HT1080 (cell line): ENCODE measurements around the gene UBA6. TPM values are rescaled to one million over a fixed set of nuclear protein-coding genes. Genes with fewer than 3 reads are reported as not detected.
A peak's percentile ranks its signal among the peaks of the same experiment; 100 is the strongest.
"Not testable (repeated sequence)": the region's sequence is repeated elsewhere in the genome, so short reads cannot be mapped to it uniquely, and the experiment has no call there.

Experiments used
- DNase-seq: peaks from one replicate; pipeline ENCODE4 v3.0.0-alpha.2; 2015; ENCODE audit warnings: low read depth
- total RNA-seq: library from RNA; depleted of rRNA; stranded (reverse); fragments of >200 nt; shearing (Covaris generic); gene quantifications from 2 replicates; pipeline ENCODE4 v1.2.3, GENCODE V29; 2014

Gene UBA6
- total RNA-seq, 1 experiment from 2014 or later = 60.6 TPM

DNA sequence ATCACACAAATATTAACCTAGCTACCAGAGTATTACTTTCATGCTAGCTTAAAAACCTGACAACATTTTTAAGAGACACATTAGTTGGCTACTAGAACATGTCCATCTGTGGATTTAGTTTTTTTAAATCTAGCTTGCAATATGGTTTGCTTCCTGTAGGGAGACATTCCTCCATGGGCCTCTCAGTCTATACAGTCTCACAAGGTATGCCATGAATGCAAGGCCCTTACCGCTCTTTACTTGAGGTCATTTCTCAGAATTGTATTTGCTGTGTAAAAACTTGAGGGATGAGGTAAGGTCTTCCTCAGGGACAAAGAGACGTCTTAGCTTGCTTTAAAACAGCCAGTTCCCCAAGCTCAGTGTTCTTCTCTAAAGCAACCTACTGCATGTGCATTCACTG is 26.9 kb downstream of the UBA6 start:
- DNase-seq = no peak

DNA sequence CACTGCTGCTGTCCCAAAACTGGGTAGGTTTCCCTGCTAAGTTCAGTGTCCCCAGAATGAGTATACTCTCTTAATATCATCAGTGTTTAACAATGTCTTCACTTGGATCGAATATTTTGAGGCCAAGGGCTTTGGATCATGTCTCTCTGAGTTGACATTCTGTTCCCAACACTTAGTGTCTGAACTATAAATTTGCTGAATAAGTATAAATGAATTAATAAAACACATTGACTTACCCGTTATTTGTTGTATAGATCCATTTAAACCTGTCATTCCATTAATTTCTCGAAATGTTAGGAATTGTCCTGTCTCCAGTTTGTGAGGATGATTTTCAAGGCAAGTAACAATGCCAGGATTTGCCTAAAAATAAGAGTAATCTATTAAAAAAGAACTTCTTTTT is 32.6 kb downstream of the UBA6 start:
- DNase-seq = no peak

DNA sequence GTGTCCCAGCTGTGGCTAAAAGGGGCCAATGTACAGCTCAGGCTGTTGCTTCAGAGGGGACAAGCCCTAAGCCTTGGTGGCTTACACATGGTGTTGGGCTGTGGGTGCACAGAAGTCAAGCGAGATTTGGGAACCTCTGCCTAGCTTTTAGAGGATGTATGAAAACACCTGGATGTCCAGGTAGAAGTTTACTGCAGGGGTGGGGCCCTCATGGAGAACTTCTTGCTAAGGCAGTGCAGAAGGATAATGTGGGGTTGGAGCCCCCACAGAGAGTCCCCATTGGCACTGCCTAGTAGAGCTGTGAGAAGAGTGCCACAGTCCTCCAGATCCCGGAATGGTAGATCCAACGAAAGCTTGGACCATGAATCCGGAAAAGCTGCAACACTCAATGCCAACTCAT is 40.5 kb downstream of the UBA6 start:
- no peak for DNase-seq

DNA sequence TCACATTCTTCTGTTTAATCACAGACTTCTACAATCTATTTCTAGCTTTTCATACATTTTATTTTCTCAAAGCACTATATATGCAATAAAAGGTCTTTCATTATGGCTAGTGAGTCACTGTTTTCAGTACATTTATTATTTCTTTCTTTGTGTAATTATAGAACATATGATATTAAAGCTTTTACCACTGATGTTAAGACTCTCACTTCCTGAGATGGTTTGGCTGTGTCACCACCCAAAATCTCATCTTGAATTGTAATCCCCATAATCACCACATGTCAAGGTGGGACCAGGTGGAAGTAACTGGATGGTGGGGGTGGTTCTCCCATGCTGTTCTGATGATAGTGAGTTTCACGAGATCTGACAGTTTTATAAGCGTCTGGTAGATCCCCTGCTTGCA is 41.9 kb downstream of the UBA6 start:
- DNase-seq = no peak

DNA sequence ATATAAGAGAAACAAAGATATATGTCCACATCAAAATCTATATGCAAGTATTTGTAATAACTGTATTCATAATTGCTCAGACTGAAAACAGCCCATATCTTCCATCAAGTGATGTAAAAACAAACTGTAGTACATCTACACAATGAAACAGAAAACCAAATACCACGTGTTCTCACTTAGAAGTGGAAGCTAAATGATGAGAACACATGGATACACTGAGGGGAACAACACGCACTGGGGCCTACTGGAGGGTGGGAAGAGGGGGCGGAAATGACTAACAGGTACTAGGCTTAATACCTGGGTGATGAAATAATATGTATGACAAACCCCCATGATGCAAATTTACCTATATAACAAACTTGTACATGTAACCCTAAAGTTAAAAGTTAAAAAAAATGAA is 42.7 kb downstream of the UBA6 start:
- no peak for DNase-seq

DNA sequence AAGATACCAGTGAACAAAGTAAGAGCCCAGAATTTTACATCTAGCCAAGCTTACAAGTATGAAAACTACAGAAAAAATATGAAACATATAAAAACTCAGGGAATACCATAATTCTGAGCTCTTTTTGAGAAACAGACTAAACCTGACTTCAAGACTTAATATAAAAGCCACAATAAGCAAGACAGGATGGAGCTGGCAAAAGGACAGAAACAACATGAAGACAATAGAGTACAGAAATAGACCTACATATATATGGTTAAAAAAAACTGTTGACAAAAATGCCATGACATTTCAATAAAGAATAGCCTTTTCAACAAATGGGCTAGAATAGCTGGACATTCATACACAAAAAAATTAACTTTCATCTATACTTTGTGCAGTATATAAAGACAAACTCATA is 49.4 kb downstream of the UBA6 start:
- DNase-seq = no peak

DNA sequence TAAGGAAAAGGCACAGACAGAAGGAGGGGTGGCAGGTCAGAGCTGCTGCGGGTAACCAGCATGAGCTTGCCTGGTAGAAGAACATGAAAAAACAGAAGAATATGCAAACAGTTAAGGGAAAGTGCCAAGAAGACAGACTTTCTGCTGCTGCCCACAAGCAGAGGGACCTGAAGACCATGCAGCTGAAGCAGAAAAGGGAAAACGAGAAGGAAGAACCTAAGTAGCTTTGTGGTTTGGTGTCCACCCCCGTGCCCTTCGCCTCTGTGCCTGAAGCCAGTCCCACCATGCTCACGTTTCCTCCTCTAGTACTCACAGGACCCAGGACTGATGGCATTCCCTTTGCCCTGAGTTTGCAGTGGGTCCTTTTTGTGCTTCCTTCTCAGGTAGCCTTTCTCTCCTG is 62.8 kb downstream of the UBA6 start:
- DNase-seq = no peak

DNA sequence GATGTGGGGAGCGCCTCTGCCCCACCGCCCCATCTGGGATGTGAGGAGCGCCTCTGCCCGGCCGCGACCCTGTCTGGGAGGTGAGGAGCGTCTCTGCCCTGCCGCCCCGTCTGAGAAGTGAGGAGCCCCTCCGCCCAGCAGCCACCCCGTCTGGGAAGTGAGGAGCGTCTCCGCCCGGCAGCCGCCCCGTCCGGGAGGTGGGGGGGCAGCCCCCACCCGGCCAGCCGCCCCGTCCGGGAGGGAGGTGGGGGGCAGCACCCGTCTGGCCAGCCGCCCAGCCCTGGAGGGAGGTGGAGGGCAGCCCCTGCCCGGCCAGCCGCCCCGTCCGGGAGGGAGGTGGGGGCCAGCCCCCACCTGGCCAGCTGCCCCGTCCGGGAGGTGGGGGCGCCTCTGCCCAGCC is 64.0 kb downstream of the UBA6 start:
- DNase-seq = not testable (repeated sequence)

DNA sequence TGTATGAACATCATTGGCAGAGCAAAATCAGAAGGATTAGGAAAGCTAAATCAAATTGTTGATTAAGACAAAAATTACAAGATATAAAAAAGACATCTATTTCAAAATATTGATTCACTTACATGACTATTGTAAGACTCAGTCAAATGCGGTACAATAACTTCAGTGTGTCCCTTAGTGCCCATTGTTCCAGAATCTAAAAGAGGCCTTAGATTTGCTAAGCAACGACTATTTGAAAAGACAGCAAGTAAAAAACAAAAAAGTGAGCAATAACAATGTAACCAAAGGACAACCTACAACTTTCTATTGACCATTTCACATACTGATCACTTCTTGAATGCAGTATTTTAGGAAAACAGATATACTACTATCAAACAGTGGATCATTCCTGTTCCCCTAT is 65.6 kb downstream of the UBA6 start:
- DNase-seq = no peak

DNA sequence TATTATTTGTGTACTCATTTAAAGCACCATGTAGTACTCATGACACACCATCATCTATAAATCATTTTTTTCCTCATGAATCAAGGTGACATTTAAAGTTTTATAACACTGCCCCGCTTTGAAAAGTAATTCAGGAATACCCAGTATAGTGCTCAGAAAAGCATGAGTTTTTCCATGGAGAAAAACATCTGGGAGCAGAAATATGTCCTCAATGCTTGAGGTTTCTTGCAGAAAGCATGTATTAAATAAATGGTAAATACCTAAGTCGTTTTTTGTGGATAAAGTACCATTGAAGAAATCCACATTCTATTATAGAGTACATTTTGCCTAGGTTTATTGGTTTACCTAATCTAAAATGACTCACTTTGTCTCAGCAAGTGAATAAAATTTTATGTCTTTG is 66.2 kb downstream of the UBA6 start:
- DNase-seq = no peak

DNA sequence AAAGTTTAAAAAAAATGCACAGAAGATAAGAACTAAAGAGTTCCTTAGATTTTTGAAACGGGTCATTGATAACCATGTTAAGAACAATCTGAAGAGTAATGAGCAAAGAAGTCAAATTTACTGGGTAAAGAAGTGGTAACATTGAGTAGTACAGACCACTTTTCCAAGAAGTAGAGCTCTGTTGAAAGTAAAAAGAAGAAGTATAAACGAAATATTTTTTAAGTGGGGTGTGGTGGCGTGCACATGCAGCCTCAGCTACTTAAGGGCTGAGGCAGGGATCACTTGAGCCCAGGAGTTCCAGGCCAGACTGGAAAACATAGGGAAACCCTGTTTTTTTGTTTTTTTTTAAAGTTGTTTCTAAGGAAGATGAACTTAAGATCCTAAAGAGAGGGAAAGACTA is 68.5 kb downstream of the UBA6 start:
- no peak for DNase-seq

DNA sequence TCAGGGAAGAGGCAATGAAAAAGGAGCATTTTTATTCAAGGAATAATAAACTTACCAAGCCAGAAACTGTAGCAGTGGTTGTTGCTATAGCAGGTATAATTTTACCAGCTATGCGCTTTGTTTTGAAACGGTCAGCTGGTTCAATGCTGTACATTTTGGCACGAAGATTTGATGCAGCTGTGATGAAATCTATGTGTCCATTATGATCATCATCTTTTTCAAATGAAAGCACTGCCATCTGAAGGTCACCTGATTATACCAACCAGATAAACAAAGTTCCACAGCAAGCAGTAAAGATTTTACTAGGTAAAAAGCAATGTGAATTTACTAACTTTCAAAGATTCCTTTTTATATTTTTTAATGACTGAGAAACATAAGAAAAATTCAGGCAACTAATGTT is 76.0 kb downstream of the UBA6 start:
- DNase-seq = no peak

DNA sequence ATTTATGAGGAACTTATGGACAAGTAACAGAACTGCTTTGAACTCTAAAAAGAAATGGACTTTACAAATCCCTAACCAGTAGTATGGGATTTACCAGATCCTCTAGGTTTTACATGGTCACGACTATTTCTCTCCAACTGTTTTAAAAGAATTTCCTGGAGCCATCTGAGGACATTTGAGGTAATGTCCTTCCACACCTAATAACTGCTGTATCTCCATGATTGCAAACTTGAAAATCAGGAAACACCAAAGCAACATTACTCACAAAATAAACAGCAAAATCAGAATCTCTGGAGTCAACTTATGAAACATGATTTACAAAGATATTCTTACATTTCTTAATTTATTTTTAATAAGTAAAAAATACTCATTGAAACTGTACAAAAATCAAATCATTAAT is 84.5 kb downstream of the UBA6 start:
- DNase-seq = no peak

DNA sequence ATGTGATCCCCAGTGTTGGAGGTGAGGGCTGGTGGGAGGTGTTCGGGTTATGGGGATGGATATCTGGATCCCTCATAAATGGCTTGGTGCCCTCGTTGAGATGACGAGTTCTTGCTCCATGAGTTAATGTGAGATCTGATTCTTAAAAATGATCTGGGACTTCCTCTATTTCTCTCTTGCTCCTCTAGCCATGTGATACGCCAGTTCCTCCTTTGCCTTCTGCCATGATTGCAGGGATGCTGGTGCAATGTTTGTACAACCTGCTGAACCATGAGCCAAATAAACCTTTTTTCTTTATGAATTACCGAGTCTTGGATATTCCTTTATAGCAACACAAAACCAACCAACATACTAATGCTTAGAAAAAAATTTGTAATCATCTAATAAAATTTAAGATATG is 85.8 kb downstream of the UBA6 start:
- no peak for DNase-seq

DNA sequence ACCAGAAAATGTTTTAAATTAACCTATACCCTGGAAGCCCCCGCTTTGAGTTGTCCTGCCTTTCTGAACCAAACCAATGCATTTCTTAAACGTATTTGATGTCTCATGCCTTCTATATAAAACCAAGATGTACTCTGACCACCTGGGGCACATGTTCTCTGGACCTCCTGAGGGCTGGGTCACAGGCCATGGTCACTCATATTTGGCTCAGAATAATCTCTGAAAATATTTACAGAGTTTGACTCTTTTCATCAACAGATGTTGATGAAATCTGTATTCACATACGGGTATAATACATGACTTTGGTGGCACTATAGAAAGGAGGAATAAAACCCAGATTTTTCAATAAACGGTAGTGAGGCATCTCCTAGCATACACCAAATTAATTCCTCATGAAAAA is 86.8 kb downstream of the UBA6 start:
- DNase-seq = no peak

DNA sequence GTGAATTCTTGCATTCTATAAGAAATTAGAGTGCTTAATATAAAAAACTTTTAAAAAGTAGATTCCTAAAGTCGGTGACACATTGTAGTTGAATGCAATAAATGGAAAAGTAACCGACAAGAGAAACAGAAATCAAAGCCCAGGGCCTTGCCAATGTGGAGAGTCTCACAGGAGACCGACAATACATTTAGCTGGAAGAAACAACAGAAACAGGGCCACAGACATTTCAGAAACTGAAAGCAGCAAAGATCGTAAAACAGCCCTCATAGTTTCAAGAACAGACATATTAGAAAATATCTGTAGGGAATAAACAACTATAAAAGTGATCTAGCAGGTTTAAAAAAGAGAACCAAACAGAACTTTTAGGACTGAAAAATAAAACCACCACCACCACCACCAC is 92.9 kb downstream of the UBA6 start:
- DNase-seq = no peak

DNA sequence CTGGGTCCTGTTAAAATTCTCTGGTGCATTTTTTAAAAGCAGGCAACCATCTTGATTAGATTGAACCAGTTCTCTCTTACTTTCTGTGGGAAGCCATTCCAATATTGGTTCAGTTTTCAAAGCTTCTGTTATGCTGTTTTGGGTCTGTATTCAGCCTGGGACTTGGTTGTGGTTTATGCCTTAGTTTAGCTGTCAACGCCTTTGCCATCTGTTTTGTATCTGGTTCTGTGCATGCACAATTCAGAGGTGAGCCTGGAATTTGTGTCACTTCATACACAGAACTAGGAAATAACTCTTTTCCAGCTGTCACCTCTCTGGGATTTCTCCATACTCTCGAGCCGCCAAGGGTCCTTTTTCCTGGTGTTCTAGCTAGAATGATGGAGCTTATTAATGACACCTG is 96.2 kb downstream of the UBA6 start:
- DNase-seq = no peak

DNA sequence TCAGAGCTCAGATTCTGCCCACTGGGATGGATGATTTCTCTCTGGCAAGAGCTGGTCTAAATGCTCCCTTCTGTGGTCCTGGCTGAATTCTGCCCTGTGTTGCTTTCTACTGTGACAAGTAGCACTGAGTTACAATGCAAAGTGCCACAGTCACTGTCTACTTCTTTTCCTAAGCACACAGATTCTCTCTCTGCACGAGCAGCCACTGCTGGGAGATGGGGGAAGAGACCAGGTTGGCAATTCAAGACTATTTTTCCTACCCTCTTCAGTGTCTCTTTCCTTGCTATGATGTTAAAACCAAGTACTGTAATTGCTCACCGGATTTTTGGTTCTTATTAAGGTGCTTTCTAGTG is 97.0 kb downstream of the UBA6 start:
- DNase-seq = no peak

DNA sequence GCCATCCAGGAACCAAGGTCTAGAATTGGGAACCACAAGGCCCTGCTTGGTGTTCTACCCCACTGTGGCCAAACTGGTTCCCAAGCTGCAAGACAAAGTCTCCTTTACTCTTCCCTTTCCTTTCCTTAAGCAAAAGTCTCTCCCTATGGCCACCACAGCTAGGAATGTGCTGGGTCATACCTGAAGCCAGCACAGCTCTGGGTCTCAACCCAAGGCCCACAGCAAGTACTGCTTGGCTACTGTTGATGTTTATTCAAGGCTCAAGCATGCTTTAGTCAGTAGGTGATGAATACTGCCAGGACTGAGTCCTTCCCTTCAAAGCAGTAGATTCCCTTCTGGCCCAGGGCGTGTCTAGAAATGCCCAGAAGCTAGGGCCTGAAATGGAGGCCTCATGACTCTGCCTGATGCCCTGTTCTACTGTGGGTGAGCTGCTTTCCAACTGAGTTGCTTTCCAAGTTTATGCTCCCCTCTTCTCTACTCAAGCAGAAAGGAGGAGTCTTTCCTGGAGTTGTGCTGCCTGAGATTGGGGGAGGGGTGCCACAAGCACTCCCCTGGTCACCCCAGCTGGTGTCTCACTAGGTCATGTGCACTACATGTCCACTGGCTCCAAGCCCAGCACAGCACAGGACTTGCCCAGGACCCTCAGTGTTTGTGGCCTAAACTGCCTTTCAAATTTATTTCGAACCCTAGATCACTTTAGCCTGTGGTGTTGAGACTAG is 97.5 kb downstream of the UBA6 start:
- peak; percentile 4 for DNase-seq

DNA sequence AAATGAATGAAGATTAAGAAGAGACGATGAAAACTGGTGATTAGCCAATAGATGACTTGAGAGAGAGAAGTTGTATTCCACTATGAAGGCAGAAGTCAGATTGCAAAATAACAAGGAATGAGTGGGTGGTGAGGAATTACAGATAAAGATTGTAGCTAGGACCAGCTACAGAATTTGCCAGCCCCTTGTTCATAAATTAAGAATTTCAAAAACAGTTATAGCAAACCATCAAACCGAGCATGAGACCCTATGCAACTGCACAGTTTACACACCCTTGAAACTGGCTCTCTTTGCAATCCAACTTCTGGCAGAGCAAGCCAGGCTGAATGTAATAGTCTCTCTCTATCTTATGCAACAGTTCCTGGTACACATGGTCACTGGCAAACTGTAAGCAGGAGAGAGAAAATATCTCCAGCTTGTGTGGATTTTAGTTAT is 107.2 kb downstream of the UBA6 start:
- no peak for DNase-seq

DNA sequence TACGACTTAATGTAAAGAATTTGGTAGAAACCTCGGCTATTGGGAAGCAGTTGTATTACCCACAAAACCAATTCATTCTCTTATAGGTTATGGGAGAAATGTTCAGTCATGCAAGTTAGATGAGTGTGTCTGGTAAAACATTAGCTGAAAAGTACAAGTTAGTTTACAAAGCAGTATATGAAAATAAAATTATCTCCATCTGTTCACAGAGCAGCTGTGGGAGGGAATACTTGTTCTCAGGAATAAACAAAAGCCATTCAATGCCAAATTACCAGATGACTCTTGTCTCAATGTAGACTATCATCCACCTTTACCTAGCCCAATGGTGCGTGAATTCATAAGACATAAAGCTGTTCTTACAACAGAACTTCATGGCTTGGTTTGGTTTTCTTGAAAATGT is 113.8 kb downstream of the UBA6 start:
- DNase-seq = no peak

DNA sequence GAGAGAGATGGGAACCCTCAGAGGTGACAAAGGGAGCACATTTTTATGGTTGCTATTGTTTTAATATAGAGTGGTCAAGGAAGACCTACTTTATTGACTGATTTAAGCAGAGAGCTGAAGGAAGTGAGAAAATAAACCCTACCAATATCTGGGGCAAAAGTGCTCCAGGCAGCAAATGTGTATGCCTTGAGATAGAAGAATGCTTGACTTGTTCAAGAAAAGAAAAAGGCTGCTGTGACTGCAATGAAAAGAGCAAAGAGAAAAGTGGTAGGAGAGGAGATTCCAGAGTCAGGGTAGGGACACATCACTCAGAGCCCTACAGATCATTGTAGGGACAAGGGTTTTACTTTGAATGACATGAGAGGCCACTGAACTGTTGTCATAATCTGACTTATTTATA is 116.5 kb downstream of the UBA6 start:
- DNase-seq = no peak

DNA sequence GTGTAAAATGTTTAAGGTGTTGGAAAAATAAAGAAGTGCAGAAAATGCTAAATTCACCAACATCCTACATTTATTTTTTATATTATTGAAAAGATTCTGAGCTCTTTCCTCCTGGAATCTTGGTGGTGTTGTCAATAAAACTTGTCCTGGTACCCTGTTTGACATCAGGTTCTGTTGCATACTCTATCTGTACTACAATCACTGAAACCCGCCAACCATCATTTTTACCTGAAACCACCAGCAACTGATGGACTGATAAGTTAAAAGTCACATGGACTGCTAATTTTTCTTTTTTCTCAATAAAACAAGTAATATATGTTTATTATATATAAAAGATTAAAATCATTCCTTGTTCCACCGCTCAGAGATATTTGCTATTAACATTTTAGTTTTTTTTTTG is 119.0 kb downstream of the UBA6 start:
- no peak for DNase-seq

DNA sequence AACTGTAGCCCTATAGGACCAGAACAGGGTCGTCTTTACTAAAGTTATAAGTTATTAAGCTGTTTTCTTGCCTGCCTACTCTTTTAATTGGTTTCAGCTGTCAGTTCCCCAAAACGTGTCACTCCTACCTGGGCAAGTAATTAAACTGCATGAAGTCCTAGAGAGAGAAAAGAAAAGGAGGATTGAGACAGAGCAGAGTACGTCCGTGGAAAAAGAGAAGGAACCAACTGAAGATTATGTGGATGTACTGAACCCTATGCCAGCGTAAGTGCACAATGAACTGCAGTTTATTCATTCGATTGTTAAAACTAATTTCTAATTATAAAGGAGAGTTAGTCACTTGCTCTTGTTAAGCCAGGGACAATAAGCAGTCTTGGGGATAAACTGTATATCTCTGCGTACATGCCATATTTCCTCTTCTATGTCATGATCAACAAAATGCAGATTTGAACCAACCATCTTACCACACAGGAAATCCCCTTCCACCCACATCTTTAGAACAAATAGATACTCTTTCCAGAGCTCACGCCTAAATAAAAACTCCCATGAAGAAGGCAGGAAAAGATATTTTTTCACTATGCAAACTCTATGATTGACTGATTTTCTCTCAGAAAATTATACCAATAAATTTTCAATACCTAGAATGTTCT is 119.6 kb downstream of the UBA6 start:
- no peak for DNase-seq
